ENCODE measurements around the gene PIK3R1. TPM values are rescaled to one million over a fixed set of nuclear protein-coding genes. Genes with fewer than 3 reads are reported as not detected.

PIK3R1 gene
- total and polyA plus RNA-seq, 2 of the 4 experiments (the other 2 are of a cell fraction) = 2.4 to 9.3 TPM

DNA sequence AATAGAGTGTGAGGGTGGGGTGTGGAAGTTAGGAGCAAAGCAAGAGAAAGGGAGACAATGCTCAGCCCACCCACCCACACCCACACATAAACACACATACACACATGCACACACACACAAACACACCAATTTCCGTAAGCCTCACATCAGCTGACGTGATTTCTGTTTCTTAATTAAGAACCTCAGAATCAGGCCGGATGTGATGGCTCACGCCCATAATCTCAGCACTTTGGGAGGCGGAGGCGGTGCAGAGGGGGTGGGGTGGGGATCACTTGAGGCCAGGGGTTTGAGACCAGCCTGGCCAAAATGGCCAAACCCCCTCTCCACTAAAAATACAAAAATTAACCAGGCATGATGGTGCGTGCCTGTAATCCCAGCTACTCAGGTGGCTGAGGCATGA, 26.4 kb upstream of the PIK3R1 start:
- Histone ChIP-seq H3K4me2 (ENCODE audit: low read depth, low read length) (no peak overlapping the region), H3K18ac (ENCODE audit: low read depth, low read length) (no peak overlapping the region), H3K79me1 (ENCODE audit: low read depth in 1 of 2, low read length in 2 of 2) (no peaks in the 10 kb centered on the region), H2BK120ac (ENCODE audit: low read depth, low read length) (no peak overlapping the region), H3K9me3 (ENCODE audit: control insufficient read depth, insufficient read depth, low read length) (no peaks in the 10 kb centered on the region), H3K14ac (replicated peaks; ENCODE audit: low read depth, low read length) (no peak overlapping the region), H2AK9ac (replicated peaks; ENCODE audit: low read depth, low read length, poor library complexity) (no peak overlapping the region), H4K8ac (ENCODE audit: low read depth in 2 of 2, low read length in 2 of 2) (no peak overlapping the region), H3K9me1 (ENCODE audit: insufficient read depth, low read length) (no peaks in the 10 kb centered on the region; the same call in 1 of the 2 replicates), H3K23ac (ENCODE audit: low read depth, low read length) (no peak overlapping the region), H3K36me3 (ENCODE audit: control insufficient read depth, insufficient read depth, low read length) (no peaks in the 10 kb centered on the region), H2AFZ (replicated peaks; ENCODE audit: low read length, poor library complexity) (no peak overlapping the region), H2AK5ac (ENCODE audit: low read depth, low read length) (no peak overlapping the region), H3K27me3 (ENCODE audit: control insufficient read depth, insufficient read depth, low read length) (peaks cover 2% of the 10 kb centered on the region; the same call in 1 of the 2 replicates), H3K9ac (ENCODE audit: low read depth, low read length) (no peak overlapping the region), H2BK15ac (ENCODE audit: low read depth, low read length) (no peak overlapping the region), H2BK20ac (ENCODE audit: low read depth, low read length) (no peak overlapping the region), H4K5ac (ENCODE audit: low read depth, low read length) (no peak overlapping the region), H4K91ac (ENCODE audit: insufficient read depth, low read depth, low read length) (no peak overlapping the region), H3K56ac (ENCODE audit: extremely low read depth, insufficient read depth, low read length) (no peak overlapping the region), H3K4me1 (ENCODE audit: control insufficient read depth, insufficient read depth, low read length) (0 out of 2 replicates have a peak, but pooled peaks cover 2% of the 10 kb centered on the region), H2BK5ac (ENCODE audit: low read depth, low read length, poor library complexity, severe bottlenecking) (no peak overlapping the region), H3K27ac (ENCODE audit: insufficient read depth, low read length) (no peak overlapping the region), H3K4me3 (ENCODE audit: insufficient read depth, low read depth, low read length) (no peak overlapping the region), H4K20me1 (ENCODE audit: insufficient read depth, low read length) (no peaks in the 10 kb centered on the region), H3K4ac (ENCODE audit: low read depth, low read length) (no peak overlapping the region)
- ChIA-PET CTCF (interaction anchor here (1.2 kb wide), 1 partner anchor 943 kb away, joined by 3 read pairs; no protein-coding TSS in a partner anchor), POLR2A (ENCODE audit: unreplicated experiment) (no interaction called here)
- no TSS peak for BruUV-seq (replicated peaks)
- in situ Hi-C loops (cut with MboI; ENCODE audit: low sequenced_read_pairs) = no loop called here
- dilution Hi-C loops (cut with HindIII; ENCODE audit: low sequenced_read_pairs, unreplicated experiment) = no loop called here
- intact Hi-C loops (cut with micrococcal nuclease) = no loop called here
- no peak for DNase-seq
- TF ChIP-seq CHD1 (IDR thresholded peaks at IDR 0.05; ENCODE audit: low read depth, low read length) (no peak), RCOR1 (IDR thresholded peaks at IDR 0.05; ENCODE audit: insufficient replicate concordance, low read length) (no peak), MAZ (IDR thresholded peaks at IDR 0.05; ENCODE audit: borderline replicate concordance, low read depth, low read length) (no peak), MAFK (IDR thresholded peaks at IDR 0.05; ENCODE audit: low read depth, low read length) (no peak), RFX5 (IDR thresholded peaks at IDR 0.05; ENCODE audit: low read depth, low read length) (no peak)
- TF ChIP-seq, protein P1, sequence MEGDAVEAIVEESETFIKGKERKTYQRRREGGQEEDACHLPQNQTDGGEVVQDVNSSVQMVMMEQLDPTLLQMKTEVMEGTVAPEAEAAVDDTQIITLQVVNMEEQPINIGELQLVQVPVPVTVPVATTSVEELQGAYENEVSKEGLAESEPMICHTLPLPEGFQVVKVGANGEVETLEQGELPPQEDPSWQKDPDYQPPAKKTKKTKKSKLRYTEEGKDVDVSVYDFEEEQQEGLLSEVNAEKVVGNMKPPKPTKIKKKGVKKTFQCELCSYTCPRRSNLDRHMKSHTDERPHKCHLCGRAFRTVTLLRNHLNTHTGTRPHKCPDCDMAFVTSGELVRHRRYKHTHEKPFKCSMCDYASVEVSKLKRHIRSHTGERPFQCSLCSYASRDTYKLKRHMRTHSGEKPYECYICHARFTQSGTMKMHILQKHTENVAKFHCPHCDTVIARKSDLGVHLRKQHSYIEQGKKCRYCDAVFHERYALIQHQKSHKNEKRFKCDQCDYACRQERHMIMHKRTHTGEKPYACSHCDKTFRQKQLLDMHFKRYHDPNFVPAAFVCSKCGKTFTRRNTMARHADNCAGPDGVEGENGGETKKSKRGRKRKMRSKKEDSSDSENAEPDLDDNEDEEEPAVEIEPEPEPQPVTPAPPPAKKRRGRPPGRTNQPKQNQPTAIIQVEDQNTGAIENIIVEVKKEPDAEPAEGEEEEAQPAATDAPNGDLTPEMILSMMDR (conservative IDR thresholded peaks at IDR 0.05; ENCODE audit: low read depth, low read length) = no peak
- ATAC-seq (ENCODE audit: low read depth) = no peak
- WGBS, 2 experiments (ENCODE audit: extremely low coverage in 2 of 2, insufficient read length in 1 of 2) = no CpG with 5 or more reads among the region's 7 CpGs
